Activated B cell treated with CpG ODN at 0.5 μM for 24 hours (primary cell): ENCODE measurements around the gene RAB22A. TPM values are rescaled to one million over a fixed set of nuclear protein-coding genes. Genes with fewer than 3 reads are reported as not detected.

Experiments
- ATAC-seq: fragments of 200-7000 bp; cut with Tn5 transposase; one replicate; pipeline ENCODE4 v1.10.0; 2021; ENCODE audit warnings: low read depth, mild to moderate bottlenecking, moderate library complexity
- CTCF ChIA-PET: fragments of 350-600 bp; sonication (Branson Sonifier 250); formaldehyde crosslinking; loops from one replicate; lab custom pipeline; 2021; ENCODE audit warnings: antibody characterized with exemption; lab: Charles Lee
- POLR2A ChIA-PET: fragments of 350-600 bp; sonication (Branson Sonifier 250); formaldehyde crosslinking; loops from one replicate; lab custom pipeline; 2021; ENCODE audit warnings: antibody characterized with exemption; lab: Charles Lee
- DNase-seq: peaks from one replicate; pipeline ENCODE4 v3.0.0; 2022
- H3K27ac Mint-ChIP-seq: one replicate; pipeline ENCODE4 v1.8.0; 2020; ENCODE audit warnings: mixed read lengths
- H3K27me3 Mint-ChIP-seq: one replicate; pipeline ENCODE4 v1.8.0; 2021; ENCODE audit warnings: mixed read lengths
- H3K36me3 Mint-ChIP-seq: one replicate; pipeline ENCODE4 v1.8.0; 2021; ENCODE audit warnings: low read depth, mixed read lengths
- H3K4me1 Mint-ChIP-seq: one replicate; pipeline ENCODE4 v1.8.0; 2021; ENCODE audit warnings: mixed read lengths
- H3K4me3 Mint-ChIP-seq: one replicate; pipeline ENCODE4 v1.8.0; 2020; ENCODE audit warnings: mild to moderate bottlenecking, mixed read lengths
- H3K9me3 Mint-ChIP-seq: one replicate; pipeline ENCODE4 v1.8.0; 2020; ENCODE audit warnings: mixed read lengths
- CTCF ChIP-seq: fragments of 200-600 bp; IDR thresholded peaks from one replicate; pipeline ENCODE4 v1.8.0; 2022; ENCODE audit warnings: antibody characterized with exemption, mild to moderate bottlenecking
- intact Hi-C: fragments of 100-400 bp; cut with micrococcal nuclease; formaldehyde crosslinking; loops from one replicate; pipeline ENCODE4 v1.15.1; 2024
- total RNA-seq: library from RNA; stranded (reverse); gene quantifications from 2 replicates; pipeline ENCODE4 v1.2.3, GENCODE V29; 2022

The RAB22A gene
- total RNA-seq, 1 donor from 2014 or later: 15.7 TPM

GRCh38 chr20:58405504-58406291, 96.2 kb downstream of the RAB22A start:
- peaks cover 2% of the 10 kb centered on the region for H3K36me3 Mint-ChIP-seq
- peaks cover 36% of the 10 kb centered on the region for H3K4me1 Mint-ChIP-seq

GRCh38 chr20:58406422-58407001, 97.0 kb downstream of the RAB22A start:
- Mint-ChIP-seq H3K4me3 (no peak overlapping the region), H3K27me3 (no peaks in the 10 kb centered on the region), H3K36me3 (peaks cover 2% of the 10 kb centered on the region), H3K27ac (no peak overlapping the region), H3K9me3 (no peaks in the 10 kb centered on the region), H3K4me1 (peaks cover 34% of the 10 kb centered on the region)
- ChIA-PET CTCF (no interaction called here), POLR2A (no interaction called here)
- no peak for TF ChIP-seq CTCF
- intact Hi-C loops: no loop called here
- no peak for DNase-seq
- ATAC-seq: no peak

More at GRCh38 chr20:58405504-58406291, 96.2 kb downstream of the RAB22A start:
- Mint-ChIP-seq H3K9me3 (no peaks in the 10 kb centered on the region), H3K27me3 (no peaks in the 10 kb centered on the region), H3K27ac (no peak overlapping the region), H3K4me3 (no peak overlapping the region)
- POLR2A ChIA-PET: no interaction called here
- no peak for TF ChIP-seq CTCF
- CTCF ChIA-PET: no interaction called here
- DNase-seq (no peak), ATAC-seq (no peak)
- intact Hi-C loops: no loop called here

- POLR2A ChIA-PET: no interaction called here
- DNase-seq (no peak), ATAC-seq (no peak)
- CTCF ChIA-PET: no interaction called here
- no peak overlapping the region for H3K27ac Mint-ChIP-seq
- H3K4me3 Mint-ChIP-seq: no peak overlapping the region
- intact Hi-C loops: no loop called here
- H3K27me3 Mint-ChIP-seq: no peaks in the 10 kb centered on the region
- H3K4me1 Mint-ChIP-seq: peaks cover 36% of the 10 kb centered on the region
- peaks cover 2% of the 10 kb centered on the region for H3K36me3 Mint-ChIP-seq
- no peak for TF ChIP-seq CTCF
- H3K9me3 Mint-ChIP-seq: no peaks in the 10 kb centered on the region
Observed at GRCh38 chr20:58407201-58407873, 97.8 kb downstream of the RAB22A start.

- no peak overlapping the region for H3K27ac Mint-ChIP-seq
- no peak for TF ChIP-seq CTCF
- CTCF ChIA-PET: no interaction called here
- no peak overlapping the region for H3K4me3 Mint-ChIP-seq
- POLR2A ChIA-PET: no interaction called here
- H3K4me1 Mint-ChIP-seq: peaks cover 36% of the 10 kb centered on the region
- ATAC-seq (no peak), DNase-seq (no peak)
- H3K27me3 Mint-ChIP-seq: no peaks in the 10 kb centered on the region
- H3K36me3 Mint-ChIP-seq: peaks cover 2% of the 10 kb centered on the region
- no peaks in the 10 kb centered on the region for H3K9me3 Mint-ChIP-seq
- intact Hi-C loops: no loop called here
Observed at GRCh38 chr20:58407966-58408557, 98.5 kb downstream of the RAB22A start.
